ENCODE measurements around the gene KRT15.

KRT15 gene

GRCh38 chr17:41519501-41520224 lies 973 bp upstream of the KRT15 start:
- no peak for TF ChIP-seq CTCF (IDR thresholded peaks at IDR 0.05; ENCODE audit: insufficient read depth, missing control alignments)
- no peak for FAIRE-seq
- no peak for DNase-seq (ENCODE audit: insufficient read length, low spot score)

- TF ChIP-seq CTCF (IDR thresholded peaks at IDR 0.05; ENCODE audit: insufficient read depth, missing control alignments): no peak
- DNase-seq (ENCODE audit: insufficient read length, low spot score): no peak
- no peak for FAIRE-seq
Measured at GRCh38 chr17:41518031-41518430, 659 bp downstream of the KRT15 start.

- FAIRE-seq: no peak
- no peak for TF ChIP-seq CTCF (IDR thresholded peaks at IDR 0.05; ENCODE audit: insufficient read depth, missing control alignments)
- no peak for DNase-seq (ENCODE audit: insufficient read length, low spot score)
Measured at GRCh38 chr17:41516830-41517283, 1.8 kb downstream of the KRT15 start.

- no peak for TF ChIP-seq CTCF (IDR thresholded peaks at IDR 0.05; ENCODE audit: insufficient read depth, missing control alignments)
- FAIRE-seq (no peak), DNase-seq (ENCODE audit: insufficient read length, low spot score) (no peak)
Measured at GRCh38 chr17:41516147-41516829, 2.4 kb downstream of the KRT15 start.

- DNase-seq (ENCODE audit: insufficient read length, low spot score): no peak
Measured at GRCh38 chr17:41513168-41513547, 5.5 kb downstream of the KRT15 start.

DNA sequence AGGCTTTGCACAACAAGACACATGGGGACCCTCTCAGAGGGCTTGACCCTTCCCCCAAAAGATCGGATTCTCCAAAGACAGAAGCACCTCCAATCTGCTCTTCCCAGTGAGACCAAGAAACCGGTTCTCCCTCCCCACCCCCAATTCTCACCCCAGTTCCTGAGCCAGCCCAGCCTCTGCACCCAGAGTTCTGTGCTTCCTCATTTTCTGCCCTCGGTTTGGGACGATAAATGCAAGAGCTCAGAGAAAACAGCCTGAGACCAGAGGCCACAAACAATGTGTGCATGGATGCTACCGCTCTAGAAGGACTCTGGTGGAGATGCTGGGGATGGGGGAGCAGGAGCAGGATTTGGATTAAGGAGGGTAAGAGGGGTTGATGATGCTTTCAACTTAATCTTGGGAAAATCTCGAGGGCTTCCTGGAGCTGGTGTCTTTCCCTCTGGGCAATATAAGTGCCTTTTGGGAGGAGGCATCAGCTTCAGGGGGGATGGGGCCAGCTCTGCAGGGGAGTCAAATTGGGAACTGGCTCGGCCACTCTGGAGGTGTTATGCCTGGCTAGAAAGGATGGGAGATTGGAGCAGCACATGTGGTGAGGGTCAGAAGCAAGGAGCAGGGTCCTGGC lies 6.0 kb downstream of the KRT15 start:
- FAIRE-seq: no peak
- no peak for DNase-seq (ENCODE audit: insufficient read length, low spot score)
- TF ChIP-seq CTCF (IDR thresholded peaks at IDR 0.05; ENCODE audit: insufficient read depth, missing control alignments): no peak

More at GRCh38 chr17:41513168-41513547, 5.5 kb downstream of the KRT15 start:
- FAIRE-seq: no peak
- TF ChIP-seq CTCF (IDR thresholded peaks at IDR 0.05; ENCODE audit: insufficient read depth, missing control alignments): no peak

All from D721Med (cell line).